Stimulated activated naive CD8-positive, alpha-beta T cell treated with anti-CD3 and anti-CD28 coated beads, Interleukin-15, Interleukin-2, amounts not matched to agents 100 ng/mL and 50 ng/mL, for 24 hours (primary cell): ENCODE data around the gene RPL36A.

Experiments used
- H3K27ac Mint-ChIP-seq: one replicate; pipeline ENCODE4 v1.8.0; 2021; ENCODE audit warnings: mild to moderate bottlenecking, mixed read lengths
- H3K27me3 Mint-ChIP-seq: one replicate; pipeline ENCODE4 v1.8.0; 2021; ENCODE audit warnings: mixed read lengths
- H3K36me3 Mint-ChIP-seq: one replicate; pipeline ENCODE4 v1.8.0; 2021; ENCODE audit warnings: low read depth, mixed read lengths
- H3K4me1 Mint-ChIP-seq: one replicate; pipeline ENCODE4 v1.8.0; 2021; ENCODE audit warnings: low read depth, mixed read lengths
- H3K4me3 Mint-ChIP-seq: one replicate; pipeline ENCODE4 v1.8.0; 2021; ENCODE audit warnings: mild to moderate bottlenecking, mixed read lengths
- H3K9me3 Mint-ChIP-seq: one replicate; pipeline ENCODE4 v1.8.0; 2021; ENCODE audit warnings: mixed read lengths

Gene RPL36A

DNA sequence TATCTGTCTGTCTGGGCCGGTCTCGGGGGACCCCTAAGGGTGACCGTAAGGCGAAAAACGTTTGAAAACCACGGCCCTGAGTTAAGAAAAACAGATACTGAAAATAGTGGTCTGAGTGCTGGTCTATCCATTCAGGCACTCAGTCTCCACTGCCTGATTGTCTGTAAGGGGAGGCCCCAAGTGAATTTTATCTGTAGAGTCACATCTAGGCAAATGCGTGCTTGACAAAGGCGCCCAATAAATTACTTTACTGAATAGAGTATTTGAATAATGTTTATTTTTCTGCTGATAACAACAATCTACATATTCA is 17.7 kb downstream of the RPL36A start:
- no peaks in the 10 kb centered on the region for H3K9me3 Mint-ChIP-seq

DNA sequence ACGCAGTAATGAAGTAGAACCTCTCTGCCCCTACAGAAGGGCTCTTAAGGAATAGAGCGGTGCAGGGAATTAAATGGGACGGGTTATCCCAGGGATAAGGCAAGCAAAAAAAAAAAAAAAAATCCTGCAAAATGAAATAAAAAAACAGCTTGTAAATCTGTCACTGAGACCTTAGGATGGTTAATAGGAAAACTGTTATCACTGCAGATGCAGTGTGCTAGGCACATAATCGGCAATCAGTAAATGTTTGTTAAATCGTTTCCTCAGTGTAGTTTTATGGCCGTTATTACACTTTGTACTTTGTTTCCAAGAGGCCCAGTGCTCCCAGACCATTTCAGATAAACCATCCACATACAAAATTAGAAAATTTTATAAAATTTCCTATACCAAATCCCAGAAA is 18.2 kb downstream of the RPL36A start:
- H3K4me1 Mint-ChIP-seq: peaks cover 39% of the 10 kb centered on the region
- peak overlapping the region; percentile 95 for H3K4me3 Mint-ChIP-seq
- H3K36me3 Mint-ChIP-seq: peaks cover 28% of the 10 kb centered on the region
- no peaks in the 10 kb centered on the region for H3K27me3 Mint-ChIP-seq
- no peaks in the 10 kb centered on the region for H3K9me3 Mint-ChIP-seq
- H3K27ac Mint-ChIP-seq: peak overlapping the region; percentile 83

More for the DNA sequence above, 17.7 kb downstream of the RPL36A start:
- peak overlapping the region; percentile 95 for H3K4me3 Mint-ChIP-seq
- H3K36me3 Mint-ChIP-seq: peaks cover 31% of the 10 kb centered on the region
- H3K27ac Mint-ChIP-seq: peak overlapping the region; percentile 96
- peaks cover 36% of the 10 kb centered on the region for H3K4me1 Mint-ChIP-seq
- H3K27me3 Mint-ChIP-seq: no peaks in the 10 kb centered on the region

DNA sequence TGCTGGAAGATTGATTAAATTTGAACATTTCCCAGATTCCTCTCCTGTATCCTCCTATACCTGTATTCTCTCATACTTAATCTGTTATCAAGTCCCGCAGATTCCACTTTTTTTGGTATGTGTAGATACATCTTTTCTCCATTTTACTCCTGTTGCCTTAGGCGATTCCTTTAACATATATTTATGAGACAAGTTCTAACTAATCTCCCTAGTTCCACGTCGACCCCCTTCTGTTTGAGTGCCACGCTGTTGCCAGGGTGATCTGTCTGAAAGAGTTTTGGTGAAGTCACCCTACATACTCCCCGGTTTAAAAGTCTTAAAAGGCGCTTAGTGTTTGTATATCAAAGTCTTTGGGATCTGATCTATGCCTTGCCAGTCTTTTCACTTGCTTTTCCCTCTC is 19.6 kb downstream of the RPL36A start:
- Mint-ChIP-seq H3K36me3 (peaks cover 25% of the 10 kb centered on the region), H3K27ac (peak overlapping the region; percentile 82), H3K4me3 (peak overlapping the region; percentile 78), H3K4me1 (peaks cover 50% of the 10 kb centered on the region), H3K9me3 (no peaks in the 10 kb centered on the region), H3K27me3 (no peaks in the 10 kb centered on the region)

DNA sequence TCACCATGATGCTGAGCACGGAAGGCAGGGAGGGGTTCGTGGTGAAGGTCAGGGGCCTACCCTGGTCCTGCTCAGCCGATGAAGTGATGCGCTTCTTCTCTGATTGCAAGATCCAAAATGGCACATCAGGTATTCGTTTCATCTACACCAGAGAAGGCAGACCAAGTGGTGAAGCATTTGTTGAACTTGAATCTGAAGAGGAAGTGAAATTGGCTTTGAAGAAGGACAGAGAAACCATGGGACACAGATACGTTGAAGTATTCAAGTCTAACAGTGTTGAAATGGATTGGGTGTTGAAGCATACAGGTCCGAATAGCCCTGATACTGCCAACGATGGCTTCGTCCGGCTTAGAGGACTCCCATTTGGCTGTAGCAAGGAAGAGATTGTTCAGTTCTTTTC is 21.2 kb downstream of the RPL36A start:
- H3K27me3 Mint-ChIP-seq: no peaks in the 10 kb centered on the region
- H3K36me3 Mint-ChIP-seq: peaks cover 22% of the 10 kb centered on the region
- H3K4me1 Mint-ChIP-seq: peaks cover 53% of the 10 kb centered on the region
- H3K27ac Mint-ChIP-seq: peak overlapping the region; percentile 21
- H3K9me3 Mint-ChIP-seq: no peaks in the 10 kb centered on the region
- H3K4me3 Mint-ChIP-seq: no peak overlapping the region

DNA sequence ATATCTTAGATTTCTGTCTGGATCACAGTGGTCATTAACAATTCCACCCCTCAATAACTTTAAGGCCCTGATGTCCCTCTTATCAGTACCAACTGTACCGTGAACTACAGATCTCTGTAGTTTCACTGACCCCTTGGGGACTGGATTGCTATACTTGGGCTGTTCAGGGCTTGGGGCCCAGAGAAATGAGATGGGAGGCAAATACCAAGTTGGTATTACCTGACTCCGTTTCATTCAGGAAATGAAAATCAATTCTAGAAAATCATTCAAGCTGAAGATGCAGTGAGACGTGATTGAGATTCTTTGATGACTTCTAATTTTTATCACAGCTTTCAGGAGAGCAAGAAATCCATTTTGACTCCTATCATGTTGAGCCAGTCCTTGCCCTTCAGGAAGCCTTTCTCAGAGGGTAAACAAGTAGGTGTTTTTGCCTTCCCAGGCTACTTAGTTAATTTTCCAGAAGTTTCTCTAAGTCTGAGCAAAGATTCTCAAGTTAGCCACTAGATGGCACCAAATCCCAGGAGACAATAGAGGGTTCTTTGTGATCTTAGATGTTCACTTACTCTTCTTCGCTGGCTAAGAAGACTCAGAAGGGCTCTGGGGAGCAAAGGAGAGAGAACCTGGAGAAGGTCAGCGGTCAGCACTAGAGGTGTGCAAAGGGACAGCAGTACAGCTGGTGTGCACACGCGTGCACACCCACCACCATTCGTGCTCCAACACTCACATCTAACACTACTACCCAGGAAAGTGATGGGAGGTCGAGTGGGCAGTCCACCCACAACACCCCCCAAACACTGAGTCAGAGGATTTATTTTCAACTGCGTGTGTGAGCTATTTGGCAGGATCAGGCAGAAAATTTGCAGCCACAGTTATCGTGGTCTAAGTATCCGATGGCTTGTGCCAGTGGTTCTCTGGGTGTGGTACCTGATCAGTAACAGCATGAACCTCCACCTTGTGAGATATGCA is 24.7 kb downstream of the RPL36A start:
- Mint-ChIP-seq H3K36me3 (peaks cover 18% of the 10 kb centered on the region), H3K4me1 (peaks cover 68% of the 10 kb centered on the region), H3K9me3 (no peaks in the 10 kb centered on the region), H3K27ac (peak overlapping the region; percentile 93), H3K4me3 (peak overlapping the region; percentile 20), H3K27me3 (no peaks in the 10 kb centered on the region)

DNA sequence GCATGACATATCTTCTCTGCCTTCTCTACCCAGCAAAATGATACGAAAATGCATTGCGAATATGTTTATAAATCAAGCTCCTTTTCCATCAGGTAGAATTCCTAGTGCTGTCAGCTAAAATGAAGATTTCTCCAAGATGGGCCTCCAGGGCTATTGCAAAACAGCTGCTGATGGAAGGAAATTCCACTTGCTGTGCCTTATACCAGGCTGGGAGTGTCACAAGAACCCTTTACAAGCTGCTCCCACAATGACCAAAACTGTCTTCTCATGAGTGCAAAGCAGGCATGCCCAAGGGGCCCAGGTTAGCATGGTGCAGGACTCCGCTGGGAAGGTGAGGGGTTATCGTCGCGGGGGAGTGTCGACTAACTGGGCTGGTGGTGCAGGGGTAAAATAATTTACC is 25.9 kb downstream of the RPL36A start:
- Mint-ChIP-seq H3K36me3 (peaks cover 14% of the 10 kb centered on the region), H3K4me3 (no peak overlapping the region), H3K27ac (peak overlapping the region; percentile 99), H3K27me3 (no peaks in the 10 kb centered on the region), H3K9me3 (no peaks in the 10 kb centered on the region), H3K4me1 (peaks cover 62% of the 10 kb centered on the region)

DNA sequence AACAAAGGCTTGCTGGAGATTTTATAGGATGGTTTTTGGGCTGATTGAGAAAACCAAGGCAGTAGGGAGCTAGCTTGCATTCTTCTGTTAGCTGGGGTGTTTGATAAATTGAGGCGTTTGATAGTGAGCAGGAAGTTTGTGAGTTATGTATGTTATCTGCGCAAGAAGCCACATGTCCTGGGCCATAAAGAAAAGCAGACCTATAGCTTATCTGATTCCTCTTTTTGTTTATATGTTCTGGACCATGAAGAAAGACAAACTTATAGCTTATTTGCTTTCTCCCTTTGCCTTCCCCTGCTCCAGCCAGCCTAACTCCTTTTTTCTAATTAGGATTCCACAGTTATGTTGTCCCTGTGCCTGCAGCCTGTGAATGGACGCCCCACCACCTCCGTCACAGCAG is 26.4 kb downstream of the RPL36A start:
- H3K4me3 Mint-ChIP-seq: peak overlapping the region; percentile 84
- no peaks in the 10 kb centered on the region for H3K9me3 Mint-ChIP-seq
- peak overlapping the region; percentile 99 for H3K27ac Mint-ChIP-seq
- H3K27me3 Mint-ChIP-seq: no peaks in the 10 kb centered on the region
- H3K36me3 Mint-ChIP-seq: peaks cover 9% of the 10 kb centered on the region
- H3K4me1 Mint-ChIP-seq: peaks cover 57% of the 10 kb centered on the region

DNA sequence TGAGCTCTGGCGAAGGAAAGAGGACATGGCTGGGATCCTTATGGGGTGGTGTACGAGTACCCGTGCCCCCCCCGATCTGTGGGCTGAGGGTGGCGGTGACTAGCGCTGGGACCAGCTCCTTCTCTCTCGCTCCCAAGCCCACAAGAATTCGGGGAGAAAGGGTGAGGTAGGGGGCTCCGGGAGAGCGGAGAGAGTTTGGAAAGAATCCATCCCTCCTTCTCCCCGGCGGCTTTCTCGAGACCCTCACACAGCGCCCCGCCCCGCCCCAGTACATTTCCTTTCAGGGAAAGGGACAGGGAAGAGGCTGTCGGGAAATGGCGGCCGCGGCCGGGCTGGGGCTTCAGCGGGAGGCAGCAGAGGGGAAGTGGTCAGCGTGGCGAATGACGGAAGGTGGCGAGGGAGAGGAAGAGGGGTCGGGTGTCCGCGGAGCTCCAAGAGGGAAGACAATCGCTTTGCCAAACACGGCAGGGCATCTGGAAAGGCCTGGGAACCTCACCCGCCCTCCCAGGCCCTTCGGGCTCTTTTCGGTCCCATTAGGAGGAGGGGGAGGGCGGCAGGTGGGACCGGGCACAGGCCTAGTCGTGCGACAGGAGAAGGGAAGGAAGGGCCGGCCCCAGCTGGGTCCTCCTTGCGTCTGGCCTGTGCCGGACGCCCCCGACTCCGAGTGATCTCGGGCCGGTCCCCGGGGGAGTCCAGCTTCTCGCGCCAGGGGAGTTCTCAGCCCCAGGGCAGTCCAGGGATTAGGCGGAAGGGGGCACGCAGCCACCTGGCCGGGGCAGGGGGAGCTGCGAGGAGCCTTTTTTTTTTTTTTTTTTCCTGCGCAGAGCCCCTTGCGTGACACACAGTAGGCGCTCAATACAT is 27.4 kb downstream of the RPL36A start:
- Mint-ChIP-seq H3K36me3 (no peaks in the 10 kb centered on the region), H3K4me1 (peaks cover 46% of the 10 kb centered on the region)

DNA sequence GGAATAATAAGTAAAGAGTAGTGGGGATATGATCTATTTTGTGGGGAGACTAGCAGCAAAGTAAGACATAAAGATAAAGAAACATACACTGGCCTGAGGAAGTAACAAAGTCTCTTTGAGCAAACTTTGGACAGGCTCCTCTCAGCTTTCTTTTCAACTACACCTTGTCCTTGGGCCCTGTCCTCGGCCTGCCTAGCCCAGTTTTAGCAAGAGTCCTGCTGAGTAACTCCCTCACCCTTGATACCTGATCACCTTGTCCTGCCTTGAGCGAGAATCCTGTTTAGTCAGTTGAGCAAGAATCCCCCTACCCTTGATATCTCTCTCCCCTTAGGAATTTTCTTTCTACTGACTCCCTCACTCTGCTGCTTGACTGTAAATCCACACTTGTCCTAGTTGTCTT is 28.7 kb downstream of the RPL36A start:
- no peaks in the 10 kb centered on the region for H3K27me3 Mint-ChIP-seq
- H3K4me1 Mint-ChIP-seq: peaks cover 40% of the 10 kb centered on the region
- H3K27ac Mint-ChIP-seq: peak overlapping the region; percentile 47
- H3K36me3 Mint-ChIP-seq: peaks cover under 1% of the 10 kb centered on the region
- no peaks in the 10 kb centered on the region for H3K9me3 Mint-ChIP-seq
- H3K4me3 Mint-ChIP-seq: peak overlapping the region; percentile 84

More for the DNA sequence above, 27.4 kb downstream of the RPL36A start:
- Mint-ChIP-seq H3K4me3 (peak overlapping the region; percentile 84), H3K9me3 (no peaks in the 10 kb centered on the region), H3K27ac (peak overlapping the region; percentile 99), H3K27me3 (no peaks in the 10 kb centered on the region)

DNA sequence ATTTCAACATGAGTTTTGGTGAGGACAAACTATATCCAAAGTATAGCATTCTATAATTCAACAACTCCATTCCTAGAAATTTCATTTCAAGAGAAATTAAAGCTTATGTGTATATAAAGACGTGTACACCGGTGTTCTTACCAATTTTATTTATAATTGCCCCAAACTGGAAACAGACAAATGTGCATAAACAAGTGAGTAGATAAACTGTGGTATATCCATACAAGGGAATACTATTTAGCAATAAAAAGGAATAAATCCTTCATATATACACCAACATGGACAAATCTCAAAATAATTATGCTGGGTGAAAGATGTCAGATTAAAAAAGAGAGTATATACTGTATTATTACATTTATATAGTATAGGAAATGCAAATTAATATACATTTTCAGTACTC is 37.1 kb downstream of the RPL36A start:
- Mint-ChIP-seq H3K27me3 (no peaks in the 10 kb centered on the region), H3K9me3 (no peaks in the 10 kb centered on the region), H3K27ac (no peak overlapping the region), H3K36me3 (peaks cover 45% of the 10 kb centered on the region), H3K4me3 (no peak overlapping the region), H3K4me1 (peaks cover 13% of the 10 kb centered on the region)

DNA sequence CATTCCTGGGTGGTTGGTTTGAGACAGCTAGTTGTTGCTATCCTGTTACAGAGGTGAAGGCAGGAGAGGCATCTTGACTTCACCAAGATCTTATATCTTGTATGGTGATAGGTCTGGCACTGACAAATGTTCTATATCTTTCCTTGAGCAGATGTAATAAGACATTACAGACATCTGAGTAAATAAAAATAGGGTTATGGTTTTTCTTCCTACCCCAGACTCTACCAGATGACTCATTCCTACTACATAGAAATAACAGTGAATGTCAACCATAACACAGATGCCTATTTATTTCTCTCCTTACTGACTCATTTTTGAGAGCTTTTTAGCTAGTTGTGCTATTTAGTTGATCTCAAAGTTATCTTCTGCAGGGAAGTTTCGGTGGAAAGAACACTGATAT is 39.1 kb downstream of the RPL36A start:
- peaks cover 44% of the 10 kb centered on the region for H3K36me3 Mint-ChIP-seq
- no peaks in the 10 kb centered on the region for H3K27me3 Mint-ChIP-seq
- H3K27ac Mint-ChIP-seq: peak overlapping the region; percentile 55
- peaks cover 13% of the 10 kb centered on the region for H3K4me1 Mint-ChIP-seq
- H3K9me3 Mint-ChIP-seq: no peaks in the 10 kb centered on the region
- H3K4me3 Mint-ChIP-seq: peak overlapping the region; percentile 20

DNA sequence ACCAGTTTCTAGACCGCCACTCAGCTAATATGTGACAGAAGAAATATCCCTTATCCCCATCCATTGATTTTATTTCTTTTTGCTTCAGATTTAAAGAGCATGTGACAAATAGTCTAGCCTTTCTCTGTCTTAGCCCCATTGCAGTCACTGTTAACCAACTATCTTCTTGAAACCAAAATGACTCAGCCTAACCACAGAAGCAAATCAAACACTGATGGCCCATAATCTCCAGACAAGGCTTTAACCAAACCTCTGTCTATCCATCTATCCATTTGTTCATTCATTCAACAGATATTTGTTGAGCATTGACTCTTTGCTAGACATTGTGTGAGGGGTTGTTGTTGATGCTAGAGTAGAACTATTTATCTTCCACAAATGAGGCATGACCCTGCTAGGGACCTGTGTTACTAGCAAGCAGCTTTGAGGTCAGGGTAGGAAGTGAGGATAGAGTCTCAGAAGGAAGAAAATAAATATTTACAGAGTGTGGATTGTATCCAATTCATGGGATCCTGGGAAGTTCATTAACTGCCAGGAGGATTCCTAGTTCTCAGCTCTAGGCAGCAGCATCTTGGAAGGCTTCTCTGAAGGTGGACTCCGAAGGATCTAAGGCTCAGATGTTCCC is 39.8 kb downstream of the RPL36A start:
- H3K4me1 Mint-ChIP-seq: peaks cover 13% of the 10 kb centered on the region
- H3K9me3 Mint-ChIP-seq: no peaks in the 10 kb centered on the region
- H3K27ac Mint-ChIP-seq: peak overlapping the region; percentile 55
- H3K4me3 Mint-ChIP-seq: peak overlapping the region; percentile 20
- H3K27me3 Mint-ChIP-seq: no peaks in the 10 kb centered on the region
- peaks cover 39% of the 10 kb centered on the region for H3K36me3 Mint-ChIP-seq

DNA sequence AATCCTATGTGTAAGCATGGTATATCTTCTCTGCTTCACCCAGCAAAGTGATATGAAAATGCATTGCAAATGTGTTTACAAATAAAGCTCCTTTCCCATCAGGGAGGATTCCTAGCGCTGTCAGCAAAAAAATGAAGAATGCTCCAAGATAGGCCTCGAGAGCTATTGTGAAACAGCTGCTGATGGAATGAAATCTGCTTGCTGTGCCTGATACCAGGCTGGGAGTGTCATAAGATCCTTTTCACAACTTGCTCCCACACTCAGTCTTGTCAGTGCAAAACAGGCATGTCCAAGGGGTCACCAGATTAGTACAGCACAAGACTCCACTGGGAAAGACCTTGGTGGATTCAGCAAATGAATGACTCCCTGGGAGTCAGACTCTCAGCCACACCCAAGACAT is 51.3 kb downstream of the RPL36A start:
- Mint-ChIP-seq H3K4me3 (no peak overlapping the region), H3K9me3 (no peaks in the 10 kb centered on the region), H3K36me3 (peaks cover 49% of the 10 kb centered on the region), H3K27ac (no peak overlapping the region), H3K27me3 (no peaks in the 10 kb centered on the region), H3K4me1 (no peaks in the 10 kb centered on the region)
